Liver (tissue), 9 donors: ENCODE results near the gene MEGF6. TPM values are rescaled to one million over a fixed set of nuclear protein-coding genes. Genes with fewer than 3 reads are reported as not detected.
A peak's percentile ranks its signal among the peaks of the same experiment; 100 is the strongest.

Experiments
- DNase-seq: peaks from one replicate; pipeline ENCODE4 v3.0.0-alpha.2; 2017; ENCODE audit warnings: low spot score
- H3K27ac ChIP-seq, 2 donors: one replicate each; pipeline ENCODE4 v1.7.0; 2013; ENCODE audit warnings: inconsistent platforms in 2 of 2, low read length in 2 of 2, control low read depth in 1 of 2, low read depth in 1 of 2, mild to moderate bottlenecking in 1 of 2
- H3K27me3 ChIP-seq, 4 donors: one replicate each; pipeline versions ENCODE4 v1.6.1 to v1.7.0; 2013; ENCODE audit warnings: low read length in 3 of 4, inconsistent platforms in 1 of 4, mild to moderate bottlenecking in 1 of 4, moderate library complexity in 1 of 4; ENCODE audit not compliant: control insufficient read depth in 4 of 4, insufficient read depth in 4 of 4
- H3K36me3 ChIP-seq, 4 donors: one replicate each; pipeline versions ENCODE4 v1.6.1 to v1.7.0; 2013; ENCODE audit warnings: low read length in 3 of 4, mild to moderate bottlenecking in 3 of 4, low read depth in 1 of 4, moderate library complexity in 1 of 4; ENCODE audit not compliant: control insufficient read depth in 4 of 4, insufficient read depth in 3 of 4
- H3K4me1 ChIP-seq, 4 donors: one replicate each; pipeline versions ENCODE4 v1.6.1 to v1.7.0; 2013; ENCODE audit warnings: low read length in 3 of 4, mild to moderate bottlenecking in 3 of 4, moderate library complexity in 1 of 4; ENCODE audit not compliant: control insufficient read depth in 4 of 4, insufficient read depth in 4 of 4
- H3K4me3 ChIP-seq, 3 donors: one replicate each; pipeline versions ENCODE4 v1.6.1 to v1.7.0; 2013; ENCODE audit warnings: low read length in 3 of 3, control low read depth in 1 of 3, low read depth in 1 of 3, mild to moderate bottlenecking in 1 of 3
- H3K9ac ChIP-seq, 2 donors: one replicate each; pipeline ENCODE4 v1.7.0; 2013; ENCODE audit warnings: low read length in 2 of 2, mild to moderate bottlenecking in 2 of 2, moderate library complexity in 2 of 2, control low read depth in 1 of 2, low read depth in 1 of 2
- H3K9me3 ChIP-seq, 4 donors: one replicate each; pipeline versions ENCODE4 v1.6.1 to v1.7.0; 2013; ENCODE audit warnings: low read length in 3 of 4; ENCODE audit not compliant: control insufficient read depth in 4 of 4
- ATF3 ChIP-seq: IDR thresholded peaks from 2 replicates; pipeline ENCODE4 v1.6.1; 2016; ENCODE audit warnings: antibody characterized with exemption
- CTCF ChIP-seq: fragments of 150-350 bp; IDR thresholded peaks from 2 replicates; pipeline ENCODE4 v1.5.1; 2017; ENCODE audit warnings: improper control_type of control experiment, low read depth, low read length; ENCODE audit not compliant: missing input control
- EGR1 ChIP-seq, 2 donors: IDR thresholded peaks; 2 replicates each; pipeline ENCODE4 v1.6.1; 2016 to 2018; ENCODE audit warnings: antibody characterized with exemption in 2 of 2, low read depth in 2 of 2
- FOXA1 ChIP-seq: IDR thresholded peaks from 2 replicates; pipeline ENCODE4 v1.6.1; 2016; ENCODE audit warnings: antibody characterized with exemption
- FOXA2 ChIP-seq: IDR thresholded peaks from 2 replicates; pipeline ENCODE4 v1.6.1; 2016; ENCODE audit warnings: antibody characterized with exemption
- HNF4A ChIP-seq, 2 donors: conservative IDR thresholded peaks; 2 replicates each; pipeline ENCODE4 v1.6.1; 2016; ENCODE audit warnings: antibody characterized with exemption in 2 of 2, mild to moderate bottlenecking in 2 of 2
- JUND ChIP-seq, 2 donors: IDR thresholded peaks; 2 replicates each; pipeline ENCODE4 v1.6.1; 2016; ENCODE audit warnings: antibody characterized with exemption in 2 of 2
- MAX ChIP-seq: IDR thresholded peaks from 2 replicates; pipeline ENCODE4 v1.6.1; 2016; ENCODE audit warnings: antibody characterized with exemption
- NR2F2 ChIP-seq: IDR thresholded peaks from 2 replicates; pipeline ENCODE4 v1.6.1; 2016; ENCODE audit warnings: antibody characterized with exemption
- RAD21 ChIP-seq, 2 donors: IDR thresholded peaks; 2 replicates each; pipeline ENCODE4 v1.6.1; 2016; ENCODE audit warnings: antibody characterized with exemption in 2 of 2, mild to moderate bottlenecking in 2 of 2
- REST ChIP-seq: IDR thresholded peaks from 2 replicates; pipeline ENCODE4 v1.6.1; 2016; ENCODE audit warnings: antibody characterized with exemption, mild to moderate bottlenecking
- RXRA ChIP-seq, 2 donors: IDR thresholded peaks; 2 replicates each; pipeline ENCODE4 v1.6.1; 2017 to 2018; ENCODE audit warnings: antibody characterized with exemption in 2 of 2, mild to moderate bottlenecking in 1 of 2
- YY1 ChIP-seq: IDR thresholded peaks from 2 replicates; pipeline ENCODE4 v1.6.1; 2016; ENCODE audit warnings: antibody characterized with exemption, mild to moderate bottlenecking
- ZBTB33 ChIP-seq: IDR thresholded peaks from 2 replicates; pipeline ENCODE4 v1.6.1; 2016; ENCODE audit warnings: antibody characterized with exemption
- WGBS: extraction: QIAGEN DNeasy Blood & Tissue Kit; methylation state at CpG from one replicate; pipeline ENCODE4 v1.1.7; 2013; 5-methylcytosine and 5-hydroxymethylcytosine counted together
- polyA plus RNA-seq, 2 donors: library from polyadenylated mRNA; stranded (reverse) in 1 of 2; unstranded in 1 of 2; fragments of 200-250 nt in 1 of 2; fragments of >200 nt in 1 of 2; fragmentation: Nextera tagmentation in 1 of 2; extraction: Ambion mirVana in 1 of 2; gene quantifications; one replicate each; pipeline versions ENCODE4 v1.2.1 to v1.2.3, GENCODE V29; 2013 to 2015
- total RNA-seq, 2 donors: library from RNA; depleted of rRNA; stranded (reverse); fragments of >200 nt; gene quantifications; one replicate each; pipeline ENCODE4 v1.2.3, GENCODE V29; 2014
- donor health status: healthy.
- donor health status: healthy.
- donor health status: healthy.
- donor health status: healthy.
- donor health status: healthy.

The MEGF6 gene
- total and polyA plus RNA-seq, 4 donors: 1.3 to 11.0 (median 4.0) TPM

GRCh38 chr1:3531928-3532327, 79.4 kb downstream of the MEGF6 start:
- 66% methylated on average over 10 of the region's 10 CpGs for WGBS
- no peaks in the 10 kb centered on the region for H3K9me3 ChIP-seq
- H3K27ac ChIP-seq: no peak overlapping the region
- H3K4me1 ChIP-seq: peaks cover 15 to 27% (median 22%) of the 10 kb centered on the region in 4 donors
- TF ChIP-seq YY1 (no peak), CTCF (no peak), FOXA2 (no peak), RAD21 (IDR thresholded peaks at IDR 0.05) (no peak), RXRA (IDR thresholded peaks at IDR 0.05) (no peak), MAX (no peak), HNF4A (conservative IDR thresholded peaks at IDR 0.05) (no peak), FOXA1 (no peak)
- no peaks in the 10 kb centered on the region for H3K27me3 ChIP-seq
- no peak for DNase-seq
- no peaks in the 10 kb centered on the region for H3K36me3 ChIP-seq
- H3K4me3 ChIP-seq: no peak overlapping the region
- no peak overlapping the region for H3K9ac ChIP-seq

GRCh38 chr1:3530926-3531818, 80.1 kb downstream of the MEGF6 start:
- Histone ChIP-seq H3K4me1 (peaks cover 15 to 27% (median 22%) of the 10 kb centered on the region in 4 donors), H3K4me3 (peak overlapping the region; percentile 41 to 65 (median 58)), H3K27me3 (no peaks in the 10 kb centered on the region), H3K9me3 (no peaks in the 10 kb centered on the region), H3K9ac (peak overlapping the region; percentile 7 to 53), H3K27ac (peak overlapping the region; percentile 25 to 46), H3K36me3 (no peaks in the 10 kb centered on the region)
- WGBS: 2% methylated on average over 96 of the region's 96 CpGs
- TF ChIP-seq CTCF: no peak
- TF ChIP-seq NR2F2: no peak
- no peak for TF ChIP-seq FOXA1
- TF ChIP-seq FOXA2: no peak
- TF ChIP-seq RXRA (IDR thresholded peaks at IDR 0.05): no peak
- no peak for TF ChIP-seq YY1
- TF ChIP-seq JUND (IDR thresholded peaks at IDR 0.05): no peak
- TF ChIP-seq MAX: no peak
- no peak for TF ChIP-seq ATF3
- TF ChIP-seq REST: no peak
- TF ChIP-seq EGR1 (IDR thresholded peaks at IDR 0.05; ENCODE audit: low read depth in 2 of 2): no peak
- no peak for TF ChIP-seq ZBTB33
- DNase-seq: peak; percentile 52
